GM18517 (cell line): Measurements from ENCODE around the gene DHX34.
"Not testable (repeated sequence)": the region's sequence is repeated elsewhere in the genome, so short reads cannot be mapped to it uniquely, and the experiment has no call there.

Experiments
- ATAC-seq: cut with Tn5 transposase; IDR thresholded peaks from one replicate; pipeline ENCODE4 v1.9.1; 2021; ENCODE audit warnings: mild to moderate bottlenecking, moderate library complexity; ENCODE audit not compliant: unreplicated experiment

Gene DHX34

GRCh38 chr19:47348819-47349795, at the start of gene DHX34:
Gene DHX34, plus strand, starts transcription at chr19:47349315. Its CDS starts 3,716 bp downstream, at chr19:47353031.
- peak; percentile 87 for ATAC-seq

GRCh38 chr19:47300867-47301266, 48.2 kb upstream of the DHX34 start:
- not testable (repeated sequence) for ATAC-seq

- no peak for ATAC-seq
These were observed 46.9 kb upstream of the DHX34 start for GRCh38 chr19:47302249-47302648.

- no peak for ATAC-seq
These were observed 45.1 kb upstream of the DHX34 start for GRCh38 chr19:47303966-47304365.

- no peak for ATAC-seq
These were observed 43.8 kb upstream of the DHX34 start for GRCh38 chr19:47305309-47305751.

- ATAC-seq: no peak
These were observed 42.8 kb upstream of the DHX34 start for GRCh38 chr19:47306303-47306702.

- no peak for ATAC-seq
These were observed 40.1 kb upstream of the DHX34 start for GRCh38 chr19:47309038-47309437.

GRCh38 chr19:47309608-47310007, 39.5 kb upstream of the DHX34 start, which contains the start of gene C5AR1:
Gene C5AR1, plus strand, starts transcription at chr19:47309861. Its CDS starts 35 bp downstream, at chr19:47309896.
- ATAC-seq: no peak

GRCh38 chr19:47310323-47310722, 38.8 kb upstream of the DHX34 start:
- ATAC-seq: no peak

GRCh38 chr19:47310819-47311218, 38.3 kb upstream of the DHX34 start:
- no peak for ATAC-seq

- no peak for ATAC-seq
These were observed 36.6 kb upstream of the DHX34 start for GRCh38 chr19:47312366-47313006.

GRCh38 chr19:47313754-47314295, 35.3 kb upstream of the DHX34 start:
- ATAC-seq: no peak

- no peak for ATAC-seq
These were observed 33.8 kb upstream of the DHX34 start for GRCh38 chr19:47315125-47315821.

GRCh38 chr19:47316513-47316912, 32.6 kb upstream of the DHX34 start:
- no peak for ATAC-seq

GRCh38 chr19:47319923-47320871, 28.9 kb upstream of the DHX34 start:
- ATAC-seq: no peak

GRCh38 chr19:47321630-47322029, 27.5 kb upstream of the DHX34 start:
- no peak for ATAC-seq

- ATAC-seq: no peak
These were observed 27.1 kb upstream of the DHX34 start for GRCh38 chr19:47322058-47322457.

GRCh38 chr19:47323409-47323808, 25.7 kb upstream of the DHX34 start:
- ATAC-seq: no peak

- ATAC-seq: no peak
These were observed 25.2 kb upstream of the DHX34 start for GRCh38 chr19:47323872-47324271.

GRCh38 chr19:47324502-47324901, 24.6 kb upstream of the DHX34 start:
- no peak for ATAC-seq
